GM21723 (cell line): ENCODE measurements around the gene RTN4RL1.

ENCODE experiments used
- ATAC-seq: cut with Tn5 transposase; IDR thresholded peaks from one replicate; pipeline ENCODE4 v1.9.1; 2021; ENCODE audit warnings: mild to moderate bottlenecking, moderate library complexity; ENCODE audit not compliant: unreplicated experiment

RTN4RL1 gene

DNA sequence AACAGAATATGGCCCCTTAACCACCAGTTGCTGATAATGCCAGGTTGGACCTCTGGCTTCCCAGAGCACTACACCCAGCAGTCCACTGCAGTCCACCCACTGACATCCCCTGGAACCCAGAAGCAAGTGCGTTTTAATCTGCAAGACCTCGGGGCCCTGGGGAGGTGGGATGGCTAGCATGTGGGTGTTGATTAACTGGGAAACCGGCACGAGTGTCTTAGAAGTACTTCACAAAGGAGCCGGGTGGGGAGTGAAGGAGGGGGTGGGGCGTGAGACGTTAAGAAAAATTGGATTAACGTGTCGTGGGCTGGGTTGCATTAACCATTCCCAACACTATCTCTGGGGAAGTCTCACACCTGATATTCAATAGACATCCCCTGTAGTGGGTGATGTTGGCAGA, 23.7 kb upstream of the RTN4RL1 start:
- no peak for ATAC-seq

GRCh38 chr17:2047590-2047989, 22.5 kb upstream of the RTN4RL1 start:
- no peak for ATAC-seq

GRCh38 chr17:2044263-2044894, 19.2 kb upstream of the RTN4RL1 start:
- no peak for ATAC-seq

GRCh38 chr17:2043785-2044184, 18.7 kb upstream of the RTN4RL1 start:
- no peak for ATAC-seq

- ATAC-seq = no peak
These were observed 17.8 kb upstream of the RTN4RL1 start for GRCh38 chr17:2042933-2043332.

- ATAC-seq = no peak
These were observed 17.3 kb upstream of the RTN4RL1 start for GRCh38 chr17:2042390-2042847.

DNA sequence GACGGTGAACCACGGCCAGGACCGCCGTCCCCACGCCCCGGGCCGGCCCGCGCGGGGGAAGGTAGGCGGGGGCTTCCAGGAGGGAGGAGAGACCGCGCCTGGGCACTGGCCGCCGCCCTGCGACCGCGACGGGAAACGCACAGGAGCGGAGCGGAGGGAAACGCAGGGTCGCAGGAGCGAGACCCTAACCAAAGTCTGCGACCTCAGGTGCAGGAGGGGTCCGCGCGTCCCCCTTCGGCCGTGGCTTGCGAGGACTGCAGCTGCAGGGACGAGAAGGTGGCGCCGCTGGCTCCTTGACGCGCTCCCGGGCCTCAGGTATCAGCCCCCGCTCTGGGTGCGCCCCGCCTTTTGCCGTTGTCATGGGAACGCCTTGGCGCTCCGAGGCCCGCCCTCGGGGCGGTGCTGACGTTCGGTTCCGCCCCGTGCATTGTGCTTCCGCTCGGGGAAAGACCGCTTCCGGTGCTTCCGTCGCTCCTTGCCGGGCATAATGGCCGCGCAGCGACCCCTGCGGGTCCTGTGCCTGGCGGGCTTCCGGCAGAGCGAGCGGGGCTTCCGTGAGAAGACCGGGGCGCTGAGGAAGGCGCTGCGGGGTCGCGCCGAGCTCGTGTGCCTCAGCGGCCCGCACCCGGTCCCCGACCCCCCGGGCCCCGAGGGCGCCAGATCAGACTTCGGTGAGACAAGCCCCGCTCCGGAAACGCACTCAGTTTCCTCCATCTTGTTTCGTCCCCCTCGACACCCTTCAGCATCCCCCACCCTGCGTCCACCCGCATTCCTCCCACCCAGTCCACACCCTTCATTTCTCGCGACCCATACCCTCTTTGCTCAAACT, 16.6 kb upstream of the RTN4RL1 start, which contains the start of gene OVCA2:
Gene OVCA2, plus strand, starts transcription at position 462 of the 829 bp plus-strand sequence. Its CDS starts 26 bp downstream, at position 488.
- peak; percentile 85 for ATAC-seq

DNA sequence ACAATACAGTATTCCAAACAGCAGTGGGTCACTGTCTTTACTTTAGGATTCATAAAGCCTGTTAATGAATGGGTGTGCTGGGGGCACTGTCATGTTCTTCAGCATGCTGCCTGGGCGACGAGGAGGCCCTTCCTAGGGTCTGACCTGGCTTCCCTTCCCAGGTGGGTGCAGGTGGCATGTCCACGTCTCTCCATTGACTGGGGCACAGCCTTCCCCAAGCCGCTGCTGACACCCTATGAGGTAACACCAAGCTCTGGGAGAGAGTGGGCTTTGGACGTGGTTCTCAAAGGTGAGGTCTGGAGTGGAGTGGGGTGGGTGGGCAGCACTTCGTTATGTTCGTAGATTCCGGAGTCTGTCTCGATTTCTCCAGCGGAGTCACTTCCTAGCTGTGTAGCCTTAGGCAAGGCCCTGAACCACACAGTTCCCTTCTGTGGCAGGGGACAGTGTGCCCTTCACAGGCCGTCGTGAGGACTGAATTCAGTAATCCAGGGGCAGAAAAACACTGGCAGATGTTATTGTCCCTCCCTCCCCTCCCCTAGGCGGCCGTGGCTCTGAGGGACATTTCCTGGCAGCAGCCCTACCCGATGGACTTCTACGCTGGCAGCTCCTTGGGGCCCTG, 15.9 kb upstream of the RTN4RL1 start:
- no peak for ATAC-seq

GRCh38 chr17:2040219-2040827, 15.2 kb upstream of the RTN4RL1 start:
- ATAC-seq = no peak

DNA sequence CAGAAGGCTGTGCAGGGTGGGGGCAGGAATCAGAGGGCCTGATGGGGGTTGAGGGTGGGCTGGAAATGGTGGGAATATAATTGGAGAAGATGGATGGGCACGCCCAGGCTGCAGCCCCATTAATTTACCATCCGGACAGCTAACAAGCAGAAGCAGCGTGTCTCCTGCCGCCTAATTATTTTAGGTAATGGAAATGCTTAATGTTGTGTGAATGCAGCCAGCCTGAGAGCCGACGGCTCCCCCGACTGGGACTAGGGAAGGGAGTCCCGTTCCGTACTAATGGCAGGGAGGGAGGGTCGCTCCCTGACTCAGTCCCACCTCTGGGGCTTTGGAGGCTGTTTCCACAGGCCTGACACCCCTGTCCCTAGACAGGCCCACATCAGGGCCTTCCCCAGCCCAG, 12.0 kb upstream of the RTN4RL1 start:
- ATAC-seq = no peak

DNA sequence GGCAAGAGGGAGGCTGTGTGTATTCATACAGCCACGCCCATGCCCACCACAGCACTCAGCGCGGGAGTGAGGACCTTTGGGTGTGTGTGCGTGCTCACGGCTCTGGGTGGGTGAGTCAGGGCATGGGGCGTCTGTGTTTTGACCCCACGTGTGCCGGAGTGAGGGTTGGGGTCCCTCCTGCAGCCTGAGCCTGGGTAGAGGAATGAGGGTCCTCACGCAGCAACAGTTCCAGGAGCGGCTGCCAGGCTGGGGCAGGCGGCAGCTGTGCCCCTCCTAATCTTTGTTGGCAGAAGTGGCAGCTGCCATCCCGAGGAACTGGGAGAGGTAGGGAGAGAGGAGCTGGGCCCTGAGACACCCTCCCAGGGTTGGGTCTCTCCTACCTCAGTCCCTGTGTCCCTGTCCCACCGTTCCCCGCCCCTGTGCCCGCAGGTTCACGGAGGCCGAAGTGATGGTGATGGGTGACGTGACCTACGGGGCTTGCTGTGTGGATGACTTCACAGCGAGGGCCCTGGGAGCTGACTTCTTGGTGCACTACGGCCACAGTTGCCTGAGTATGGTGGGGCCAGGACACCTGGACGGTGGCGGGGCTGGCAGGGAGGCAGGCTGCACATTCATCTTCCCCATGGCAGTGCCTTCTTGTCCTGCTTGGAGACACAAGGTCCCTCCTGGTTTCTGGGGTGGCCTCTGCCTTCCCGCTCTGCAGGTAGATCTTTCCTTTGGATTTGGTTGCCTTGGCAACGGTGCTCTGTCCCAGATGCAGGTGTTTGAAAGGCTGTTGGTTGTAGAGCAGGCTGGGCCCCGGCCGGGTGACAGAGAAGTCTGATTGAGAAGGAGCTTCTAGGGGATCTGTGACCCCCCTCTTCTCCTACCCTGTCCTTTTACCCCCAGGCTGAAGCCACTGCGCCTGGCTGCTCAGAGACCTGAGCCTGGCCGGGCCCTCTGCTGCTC, 10.7 kb upstream of the RTN4RL1 start:
- no peak for ATAC-seq

DNA sequence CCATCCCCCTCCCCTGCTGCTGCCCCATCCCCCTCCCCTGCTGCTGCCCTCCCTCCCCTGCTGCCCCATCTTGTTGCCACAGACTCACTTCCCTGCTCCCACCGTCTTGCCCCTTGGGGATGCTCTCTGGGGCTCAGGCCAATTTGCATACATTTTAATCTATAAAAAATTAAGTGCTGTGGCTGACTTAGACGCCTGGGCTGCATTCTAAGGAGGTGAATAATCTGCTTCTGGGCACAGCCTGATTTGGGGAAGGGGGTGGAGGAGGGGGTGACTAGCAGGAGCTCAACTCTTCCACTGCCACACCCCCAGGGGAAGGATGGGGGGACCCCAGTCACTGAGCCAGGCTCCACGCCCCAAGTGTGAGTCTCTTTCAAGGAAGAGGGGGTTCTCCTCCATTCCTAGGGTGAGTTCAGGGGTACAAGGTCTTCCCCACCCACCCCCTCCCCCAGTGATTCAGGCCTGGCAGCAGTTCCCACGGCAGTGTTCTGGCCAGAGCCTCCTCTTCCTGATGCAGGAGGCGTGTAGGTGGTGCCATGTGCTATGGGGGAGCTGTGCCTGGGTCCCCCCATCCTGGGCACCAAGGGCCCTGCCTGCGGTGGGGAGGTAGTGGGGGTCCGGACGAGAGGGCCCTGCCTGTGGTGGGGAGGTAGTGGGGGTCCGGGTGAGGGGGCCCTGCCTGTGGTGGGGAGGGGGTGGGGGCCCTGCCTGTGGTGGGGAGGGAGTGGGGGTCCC, 9.8 kb upstream of the RTN4RL1 start:
- ATAC-seq = no peak

GRCh38 chr17:2034157-2034556, 9.0 kb upstream of the RTN4RL1 start:
- ATAC-seq = no peak

DNA sequence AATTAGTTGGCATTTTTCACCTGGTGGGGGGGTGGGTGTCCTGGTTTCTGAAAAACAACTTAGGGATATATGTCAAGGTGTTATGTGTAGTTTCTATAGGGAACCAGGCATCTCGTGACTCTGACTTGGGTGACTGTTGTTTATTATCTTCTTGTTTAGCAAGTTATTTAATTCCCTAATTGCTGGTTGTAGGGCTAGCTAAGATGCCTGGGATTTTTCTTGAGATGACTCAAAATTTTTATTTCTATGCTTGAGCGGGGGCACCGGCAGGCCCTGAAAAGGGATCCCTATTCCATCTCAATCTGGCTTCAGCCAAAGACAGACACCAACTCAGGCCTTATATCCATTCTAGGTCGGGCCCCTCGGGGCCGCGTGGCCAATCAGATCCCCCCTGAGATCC, 8.0 kb upstream of the RTN4RL1 start:
- ATAC-seq = no peak

DNA sequence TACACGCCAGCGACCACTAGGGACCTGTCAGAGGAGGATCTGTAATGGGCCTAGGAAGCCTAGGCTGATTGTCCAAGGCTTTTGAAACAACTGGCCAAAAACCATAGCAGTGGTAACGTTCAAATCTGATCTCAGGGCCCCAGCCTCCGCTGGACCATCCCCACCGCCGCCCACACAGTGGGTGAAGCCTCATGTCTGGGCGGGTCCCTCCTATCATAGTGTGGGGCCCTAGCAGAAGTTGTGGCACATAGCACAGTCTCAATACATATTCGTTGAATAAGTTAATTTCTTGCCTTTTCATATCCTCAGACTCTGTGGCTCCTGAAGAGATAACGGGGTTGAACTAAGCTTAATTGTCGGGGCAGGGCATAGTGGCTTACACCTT, 5.6 kb upstream of the RTN4RL1 start:
- no peak for ATAC-seq

DNA sequence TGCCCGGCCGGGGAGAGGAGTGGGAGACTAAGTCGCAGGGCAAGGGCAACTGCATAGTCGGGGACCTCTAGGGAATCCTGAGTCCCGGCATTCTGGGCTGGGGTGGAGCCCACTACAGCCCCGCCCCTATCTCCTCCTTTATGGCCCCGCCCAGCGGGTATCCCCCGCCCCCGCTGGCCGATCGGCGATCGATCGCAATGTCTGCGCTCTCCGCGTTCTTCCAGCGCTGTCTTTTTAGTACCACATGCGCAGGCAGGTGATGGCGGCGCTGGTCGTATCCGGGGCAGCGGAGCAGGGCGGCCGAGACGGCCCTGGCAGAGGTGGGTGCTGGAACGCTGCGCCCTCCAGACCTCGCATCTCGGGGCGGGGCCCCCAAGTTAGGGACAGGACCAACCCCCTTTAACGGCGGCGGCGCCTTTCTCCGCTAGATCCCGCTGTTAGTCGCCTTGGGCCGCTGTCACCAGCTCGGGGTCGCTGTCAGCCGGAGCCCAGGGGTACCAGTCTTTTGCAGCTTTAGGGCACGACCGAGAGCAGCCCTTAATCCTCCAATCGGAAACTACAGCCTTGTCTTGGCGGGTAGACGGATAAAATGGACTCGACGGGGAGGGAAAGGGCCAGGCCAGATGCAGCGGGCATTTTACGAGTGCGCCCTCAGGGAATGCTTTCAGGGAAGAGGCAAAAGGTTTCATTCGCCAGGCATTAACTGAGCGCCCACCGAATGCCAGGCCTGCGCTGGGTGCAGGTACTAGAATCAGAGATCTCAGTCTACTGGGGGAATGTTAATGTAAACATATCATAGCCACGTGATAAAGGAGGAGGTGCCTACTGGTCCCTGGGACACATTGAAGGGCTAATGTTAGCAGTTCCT, 5.0 kb upstream of the RTN4RL1 start, which contains the start of gene DPH1:
Gene DPH1, plus strand, starts transcription at position 243 of the 868 bp plus-strand sequence. Its CDS starts 17 bp downstream, at position 260.
- peak; percentile 78 for ATAC-seq

DNA sequence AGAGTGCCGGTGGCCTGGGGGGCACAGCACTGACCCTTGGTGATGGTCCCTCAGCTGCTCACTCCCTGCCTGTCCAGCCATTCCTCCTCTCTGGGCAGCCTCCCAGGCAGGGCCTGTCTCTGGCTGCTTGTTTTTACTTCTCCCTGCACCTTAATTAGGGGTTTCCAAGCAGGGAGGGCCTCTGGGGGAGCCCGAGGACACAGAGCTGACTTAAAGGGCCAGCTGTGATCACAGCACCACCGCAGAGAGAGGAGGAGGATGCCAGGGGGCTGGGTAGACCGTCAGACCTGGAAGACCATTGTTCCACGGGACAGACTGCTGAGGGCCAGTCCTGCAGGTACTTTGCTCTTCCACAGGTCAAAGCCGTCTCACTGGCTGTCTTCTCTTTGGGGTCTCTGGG, 3.6 kb upstream of the RTN4RL1 start:
- no peak for ATAC-seq

DNA sequence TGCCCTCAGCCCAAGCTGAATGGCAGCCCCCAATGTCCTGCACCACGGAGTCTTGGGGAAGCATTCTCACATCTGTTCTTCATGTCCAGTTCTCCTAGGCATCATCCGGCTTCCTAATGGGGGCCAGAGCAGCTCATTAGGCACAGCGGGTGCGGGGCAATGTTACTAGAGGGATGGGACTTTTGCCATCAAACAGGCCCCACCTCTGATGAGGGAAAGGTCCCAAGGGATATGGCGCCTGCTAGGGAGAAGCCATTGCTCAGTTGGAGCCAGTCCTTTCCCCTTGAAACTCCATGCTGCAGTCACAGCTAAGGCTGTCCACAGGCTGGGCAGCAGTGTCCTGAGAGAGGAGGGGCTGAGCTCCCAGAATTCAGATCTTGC, 3.1 kb upstream of the RTN4RL1 start:
- no peak for ATAC-seq
